H9 (cell line): ENCODE data around the gene NHERF2. TPM values are rescaled to one million over a fixed set of nuclear protein-coding genes. Genes with fewer than 3 reads are reported as not detected.
A peak's percentile ranks its signal among the peaks of the same experiment; 100 is the strongest.

Experiments
- DNase-seq: peaks from one replicate; pipeline ENCODE4 v3.0.0-alpha.2; 2017
- H2AFZ ChIP-seq: one replicate; pipeline ENCODE4 v1.6.1; 2013; ENCODE audit warnings: mild to moderate bottlenecking, low read length, control low read depth, moderate library complexity
- H2AK5ac ChIP-seq: 2 replicates; pipeline ENCODE4 v1.6.1; 2013; ENCODE audit warnings: low read length, control low read depth, mixed read lengths; ENCODE audit not compliant: insufficient read length
- H2BK120ac ChIP-seq: one replicate; pipeline ENCODE4 v1.6.1; 2013; ENCODE audit warnings: low read depth, mild to moderate bottlenecking, low read length, control low read depth, inconsistent platforms; ENCODE audit not compliant: poor library complexity, severe bottlenecking
- H2BK12ac ChIP-seq: 2 replicates; pipeline ENCODE4 v1.6.1; 2013; ENCODE audit warnings: low read length, control low read depth, mixed read lengths, low read depth; ENCODE audit not compliant: insufficient read length
- H2BK15ac ChIP-seq: 2 replicates; pipeline ENCODE4 v1.6.1; 2013; ENCODE audit warnings: low read depth, low read length, control low read depth
- H2BK20ac ChIP-seq: one replicate; pipeline ENCODE4 v1.6.1; 2013; ENCODE audit warnings: low read depth, mild to moderate bottlenecking, low read length, control low read depth, inconsistent platforms; ENCODE audit not compliant: poor library complexity, severe bottlenecking
- H2BK5ac ChIP-seq: 2 replicates; pipeline ENCODE4 v1.6.1; 2013; ENCODE audit warnings: low read length, control low read depth, mixed read lengths; ENCODE audit not compliant: insufficient read length
- H3K14ac ChIP-seq: 2 replicates; pipeline ENCODE4 v1.6.1; 2013; ENCODE audit warnings: low read length, control low read depth; ENCODE audit not compliant: insufficient read depth
- H3K18ac ChIP-seq: 2 replicates; pipeline ENCODE4 v1.6.1; 2013; ENCODE audit warnings: low read depth, mild to moderate bottlenecking, mixed read lengths, low read length, control low read depth; ENCODE audit not compliant: insufficient read length
- H3K23ac ChIP-seq: 2 replicates; pipeline ENCODE4 v1.6.1; 2013; ENCODE audit warnings: low read length, control low read depth, mixed read lengths, low read depth; ENCODE audit not compliant: insufficient read length
- H3K23me2 ChIP-seq: 2 replicates; pipeline ENCODE4 v1.6.1; 2013; ENCODE audit warnings: low read depth, mild to moderate bottlenecking, mixed read lengths, low read length, control low read depth; ENCODE audit not compliant: insufficient read length, poor library complexity, severe bottlenecking
- H3K27ac ChIP-seq: 2 replicates; pipeline ENCODE4 v1.5.1; 2013; ENCODE audit warnings: low read length, control low read depth, mixed read lengths, low read depth; ENCODE audit not compliant: insufficient read length
- H3K27me3 ChIP-seq: 2 replicates; pipeline ENCODE4 v1.6.1; 2013; ENCODE audit warnings: low read length, control low read depth, inconsistent platforms; ENCODE audit not compliant: insufficient read depth
- H3K4ac ChIP-seq: 2 replicates; pipeline ENCODE4 v1.6.1; 2013; ENCODE audit warnings: low read depth, mild to moderate bottlenecking, control low read depth, inconsistent platforms, low read length, moderate library complexity
- H3K4me1 ChIP-seq: 2 replicates; pipeline ENCODE4 v1.6.1; 2013; ENCODE audit warnings: low read length, control low read depth, inconsistent platforms; ENCODE audit not compliant: insufficient read depth
- H3K4me2 ChIP-seq: 2 replicates; pipeline ENCODE4 v1.6.1; 2013; ENCODE audit warnings: low read length, control low read depth, mixed read lengths; ENCODE audit not compliant: insufficient read length, insufficient read depth
- H3K56ac ChIP-seq: 2 replicates; pipeline ENCODE4 v1.6.1; 2013; ENCODE audit warnings: low read depth, mild to moderate bottlenecking, mixed read lengths, low read length, control low read depth; ENCODE audit not compliant: insufficient read length
- H3K79me1 ChIP-seq: 2 replicates; pipeline ENCODE4 v1.6.1; 2013; ENCODE audit warnings: low read depth, mild to moderate bottlenecking, moderate library complexity, low read length, control low read depth, inconsistent platforms; ENCODE audit not compliant: insufficient read depth, poor library complexity, severe bottlenecking
- H3K79me2 ChIP-seq: 2 replicates; pipeline ENCODE4 v1.6.1; 2013; ENCODE audit warnings: low read length, control low read depth, inconsistent platforms; ENCODE audit not compliant: insufficient read depth
- H3K9ac ChIP-seq: 2 replicates; pipeline ENCODE4 v1.6.1; 2013; ENCODE audit warnings: low read length, control low read depth, mixed read lengths; ENCODE audit not compliant: insufficient read length; ENCODE audit errors: extremely low read depth
- H3K9me3 ChIP-seq: one replicate; pipeline ENCODE4 v1.6.1; 2013; ENCODE audit warnings: low read depth, low read length, inconsistent platforms; ENCODE audit not compliant: control insufficient read depth
- H3T11ph ChIP-seq: one replicate; pipeline ENCODE4 v1.6.1; 2013; ENCODE audit warnings: mild to moderate bottlenecking, low read length, control low read depth, inconsistent platforms
- H4K20me1 ChIP-seq: one replicate; pipeline ENCODE4 v1.6.1; 2013; ENCODE audit not compliant: control insufficient read depth, insufficient read length, insufficient read depth
- H4K5ac ChIP-seq: 2 replicates; pipeline ENCODE4 v1.6.1; 2013; ENCODE audit warnings: low read depth, mild to moderate bottlenecking, mixed read lengths, low read length, control low read depth; ENCODE audit not compliant: insufficient read length
- H4K8ac ChIP-seq: replicated peaks from 2 replicates; pipeline ENCODE4 v1.6.1; 2013; ENCODE audit warnings: low read length, control low read depth, mixed read lengths, low read depth; ENCODE audit not compliant: insufficient read length
- H4K91ac ChIP-seq: 2 replicates; pipeline ENCODE4 v1.6.1; 2013; ENCODE audit warnings: low read depth, mild to moderate bottlenecking, moderate library complexity, mixed read lengths, low read length, control low read depth; ENCODE audit not compliant: insufficient read length
- H3K27ac Mint-ChIP-seq, 3 experiments: 2 replicates in 2 of 3; 3 replicates in 1 of 3; pipeline ENCODE4 v1.8.0; 2020 to 2021; ENCODE audit warnings: mixed read lengths in 3 of 3, mild to moderate bottlenecking in 1 of 3, moderate library complexity in 1 of 3
- H3K27me3 Mint-ChIP-seq: 2 replicates; pipeline ENCODE4 v1.8.0; 2021; ENCODE audit warnings: low read depth, mild to moderate bottlenecking, moderate library complexity, mixed read lengths
- H3K36me3 Mint-ChIP-seq, 3 experiments: 2 replicates in 2 of 3; 3 replicates in 1 of 3; pipeline ENCODE4 v1.8.0; 2020 to 2021; ENCODE audit warnings: low read depth in 3 of 3, mixed read lengths in 3 of 3; ENCODE audit not compliant: insufficient read depth in 1 of 3
- H3K4me1 Mint-ChIP-seq, 2 experiments: 2 replicates each; pipeline ENCODE4 v1.8.0; 2020; ENCODE audit warnings: mixed read lengths in 2 of 2
- H3K4me3 Mint-ChIP-seq, 2 experiments: 2 replicates in 1 of 2; 3 replicates in 1 of 2; pipeline ENCODE4 v1.8.0; 2020 to 2021; ENCODE audit warnings: mild to moderate bottlenecking in 2 of 2, mixed read lengths in 2 of 2, moderate library complexity in 1 of 2
- H3K9me3 Mint-ChIP-seq, 2 experiments: 2 replicates in 1 of 2; 3 replicates in 1 of 2; pipeline ENCODE4 v1.8.0; 2020; ENCODE audit warnings: mild to moderate bottlenecking in 2 of 2, mixed read lengths in 2 of 2, moderate library complexity in 1 of 2
- WGBS: extraction: QIAGEN DNeasy Blood & Tissue Kit; methylation state at CpG from one replicate; pipeline ENCODE4 v1.1.7; 2013; ENCODE audit warnings: missing lambda C conversion rate, low lambda C conversion rate, mixed read lengths; ENCODE audit not compliant: insufficient read length; ENCODE audit errors: extremely low coverage; 5-methylcytosine and 5-hydroxymethylcytosine counted together
- total RNA-seq: library from RNA; stranded (reverse); gene quantifications from 2 replicates; pipeline ENCODE4 v1.2.1, GENCODE V29; 2021
- TF ChIP-seq, protein P1 (sequence below): fragments of 200-600 bp; sonication (generic); conservative IDR thresholded peaks from 3 replicates; pipeline ENCODE4 v1.8.0; 2021; ENCODE audit warnings: antibody characterized with exemption, mild to moderate bottlenecking

The NHERF2 gene
- total RNA-seq, 1 experiment from 2014 or later: 15.3 TPM

DNA sequence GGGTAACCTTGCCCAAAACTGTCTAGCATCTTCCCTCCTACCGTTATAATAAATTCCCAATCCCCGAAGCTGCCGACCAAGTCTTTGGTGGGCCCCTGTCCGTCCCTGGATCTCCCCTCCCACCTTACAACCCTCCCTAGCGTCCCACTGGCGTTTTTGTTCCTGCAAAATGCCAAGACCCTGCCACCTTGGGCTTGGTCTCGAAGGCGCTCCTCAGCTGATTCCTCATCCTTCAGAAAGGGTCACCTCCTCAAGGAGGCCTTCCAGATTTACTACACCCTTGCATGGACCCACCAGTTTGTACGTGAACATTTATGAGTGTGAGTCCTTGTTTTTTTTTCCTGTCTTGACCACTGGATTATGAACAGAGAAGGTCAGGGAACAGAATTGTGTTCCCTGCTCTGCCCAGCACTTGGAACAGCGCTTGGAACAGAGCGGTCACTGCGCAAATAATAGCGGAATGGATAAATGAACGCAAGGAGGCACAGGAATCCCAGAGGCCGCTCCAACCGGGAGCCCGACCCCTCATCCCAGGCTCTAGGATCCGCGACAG is 43.6 kb upstream of the NHERF2 start:
- TF ChIP-seq, protein P1, sequence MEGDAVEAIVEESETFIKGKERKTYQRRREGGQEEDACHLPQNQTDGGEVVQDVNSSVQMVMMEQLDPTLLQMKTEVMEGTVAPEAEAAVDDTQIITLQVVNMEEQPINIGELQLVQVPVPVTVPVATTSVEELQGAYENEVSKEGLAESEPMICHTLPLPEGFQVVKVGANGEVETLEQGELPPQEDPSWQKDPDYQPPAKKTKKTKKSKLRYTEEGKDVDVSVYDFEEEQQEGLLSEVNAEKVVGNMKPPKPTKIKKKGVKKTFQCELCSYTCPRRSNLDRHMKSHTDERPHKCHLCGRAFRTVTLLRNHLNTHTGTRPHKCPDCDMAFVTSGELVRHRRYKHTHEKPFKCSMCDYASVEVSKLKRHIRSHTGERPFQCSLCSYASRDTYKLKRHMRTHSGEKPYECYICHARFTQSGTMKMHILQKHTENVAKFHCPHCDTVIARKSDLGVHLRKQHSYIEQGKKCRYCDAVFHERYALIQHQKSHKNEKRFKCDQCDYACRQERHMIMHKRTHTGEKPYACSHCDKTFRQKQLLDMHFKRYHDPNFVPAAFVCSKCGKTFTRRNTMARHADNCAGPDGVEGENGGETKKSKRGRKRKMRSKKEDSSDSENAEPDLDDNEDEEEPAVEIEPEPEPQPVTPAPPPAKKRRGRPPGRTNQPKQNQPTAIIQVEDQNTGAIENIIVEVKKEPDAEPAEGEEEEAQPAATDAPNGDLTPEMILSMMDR: no peak
- H3K4me1 ChIP-seq: no peaks in the 10 kb centered on the region
- Mint-ChIP-seq H3K27me3 (peaks cover 46% of the 10 kb centered on the region), H3K9me3 (no peaks in the 10 kb centered on the region), H3K4me3 (peak overlapping the region; percentile 52 to 75), H3K36me3 (peaks cover 0 to 20% (median 18%) of the 10 kb centered on the region in 3 experiments), H3K27ac (peak overlapping the region in 2 of 3 experiments; percentile 50 to 58; a peak in 2 of 7 replicates), H3K4me1 (peaks cover 19 to 26% of the 10 kb centered on the region in 2 experiments)
- H2BK5ac ChIP-seq: no peak overlapping the region
- H4K5ac ChIP-seq: no peak overlapping the region
- no peak overlapping the region for H3K9ac ChIP-seq
- no peak overlapping the region for H3K14ac ChIP-seq
- H3K27ac ChIP-seq: no peak overlapping the region
- no peaks in the 10 kb centered on the region; the same call in 1 of the 2 replicates for H3K79me2 ChIP-seq
- H2AFZ ChIP-seq: no peak overlapping the region
- no peak overlapping the region for H4K91ac ChIP-seq
- no peak overlapping the region for H3K23ac ChIP-seq
- H2BK15ac ChIP-seq: no peak overlapping the region
- no peaks in the 10 kb centered on the region for H3K79me1 ChIP-seq
- H4K8ac ChIP-seq: no peak overlapping the region
- no peak overlapping the region for H3K18ac ChIP-seq
- no peaks in the 10 kb centered on the region for H3K9me3 ChIP-seq
- no peak overlapping the region for H3K4ac ChIP-seq
- H4K20me1 ChIP-seq: peaks cover 2% of the 10 kb centered on the region
- H3K56ac ChIP-seq: no peak overlapping the region
- no peak overlapping the region for H2AK5ac ChIP-seq
- H2BK12ac ChIP-seq: no peak overlapping the region
- peaks cover 22% of the 10 kb centered on the region for H3K27me3 ChIP-seq
- no peak overlapping the region for H2BK20ac ChIP-seq
- no peak overlapping the region for H3T11ph ChIP-seq
- peaks cover 24% of the 10 kb centered on the region for H3K23me2 ChIP-seq
- no peak overlapping the region for H2BK120ac ChIP-seq
- no peak for DNase-seq
- peak overlapping the region; percentile 16 for H3K4me2 ChIP-seq
- no CpG with 5 or more reads among the region's 19 CpGs for WGBS
